Osteoblast (primary cell): Measurements from ENCODE around the gene KCNQ1. TPM values are rescaled to one million over a fixed set of nuclear protein-coding genes. Genes with fewer than 3 reads are reported as not detected.
A peak's percentile ranks its signal among the peaks of the same experiment; 100 is the strongest.

ENCODE experiments used
- DNase-seq: peaks from one replicate; pipeline ENCODE4 v3.0.0; 2011; ENCODE audit warnings: low spot score, mixed read lengths; ENCODE audit not compliant: insufficient read length; ENCODE audit errors: missing footprints
- H2AFZ ChIP-seq: 2 replicates; pipeline ENCODE4 v1.6.0; 2011; ENCODE audit warnings: mild to moderate bottlenecking, low read length
- H3K27ac ChIP-seq: 2 replicates; pipeline ENCODE4 v1.5.1; 2011; ENCODE audit warnings: mild to moderate bottlenecking, low read depth, low read length, moderate library complexity
- H3K27me3 ChIP-seq: 2 replicates; pipeline ENCODE4 v1.6.0; 2012; ENCODE audit warnings: mild to moderate bottlenecking, control low read depth, inconsistent platforms, low read length, moderate library complexity; ENCODE audit not compliant: insufficient read depth
- H3K36me3 ChIP-seq: 2 replicates; pipeline ENCODE4 v1.5.1; 2011; ENCODE audit warnings: mild to moderate bottlenecking, low read length, control low read depth, moderate library complexity; ENCODE audit not compliant: insufficient read depth
- H3K4me1 ChIP-seq: 2 replicates; pipeline ENCODE4 v1.5.1; 2011; ENCODE audit warnings: mild to moderate bottlenecking, low read length, control low read depth, moderate library complexity; ENCODE audit not compliant: insufficient read depth
- H3K4me2 ChIP-seq: 2 replicates; pipeline ENCODE4 v1.6.0; 2011; ENCODE audit warnings: mild to moderate bottlenecking, low read length; ENCODE audit not compliant: insufficient read depth
- H3K4me3 ChIP-seq: fragments of 200-600 bp; sonication (generic); 3 replicates; pipeline ENCODE4 v1.5.1; 2012; ENCODE audit warnings: mild to moderate bottlenecking, low read length, inconsistent platforms; ENCODE audit not compliant: insufficient read depth
- H3K79me2 ChIP-seq: 2 replicates; pipeline ENCODE4 v1.6.0; 2012; ENCODE audit warnings: mild to moderate bottlenecking, low read length, control low read depth, inconsistent platforms; ENCODE audit not compliant: insufficient read depth
- H3K9me3 ChIP-seq: 2 replicates; pipeline ENCODE4 v1.5.1; 2011; ENCODE audit warnings: low read depth, low read length, control low read depth
- H4K20me1 ChIP-seq: 2 replicates; pipeline ENCODE4 v1.6.0; 2012; ENCODE audit warnings: mild to moderate bottlenecking, low read length, control low read depth; ENCODE audit not compliant: insufficient read depth
- total RNA-seq: library from RNA; depleted of rRNA; stranded (reverse); fragments of >200 nt; gene quantifications from 2 replicates; pipeline ENCODE4 v1.2.3, GENCODE V29; 2012
- TF ChIP-seq, protein P1 (sequence below): IDR thresholded peaks from 2 replicates; pipeline ENCODE4 v1.5.1; 2011; ENCODE audit warnings: mild to moderate bottlenecking, low read depth, low read length, moderate library complexity; ENCODE audit errors: extremely low read depth

The KCNQ1 gene
- total RNA-seq, 1 donor: not detected

DNA sequence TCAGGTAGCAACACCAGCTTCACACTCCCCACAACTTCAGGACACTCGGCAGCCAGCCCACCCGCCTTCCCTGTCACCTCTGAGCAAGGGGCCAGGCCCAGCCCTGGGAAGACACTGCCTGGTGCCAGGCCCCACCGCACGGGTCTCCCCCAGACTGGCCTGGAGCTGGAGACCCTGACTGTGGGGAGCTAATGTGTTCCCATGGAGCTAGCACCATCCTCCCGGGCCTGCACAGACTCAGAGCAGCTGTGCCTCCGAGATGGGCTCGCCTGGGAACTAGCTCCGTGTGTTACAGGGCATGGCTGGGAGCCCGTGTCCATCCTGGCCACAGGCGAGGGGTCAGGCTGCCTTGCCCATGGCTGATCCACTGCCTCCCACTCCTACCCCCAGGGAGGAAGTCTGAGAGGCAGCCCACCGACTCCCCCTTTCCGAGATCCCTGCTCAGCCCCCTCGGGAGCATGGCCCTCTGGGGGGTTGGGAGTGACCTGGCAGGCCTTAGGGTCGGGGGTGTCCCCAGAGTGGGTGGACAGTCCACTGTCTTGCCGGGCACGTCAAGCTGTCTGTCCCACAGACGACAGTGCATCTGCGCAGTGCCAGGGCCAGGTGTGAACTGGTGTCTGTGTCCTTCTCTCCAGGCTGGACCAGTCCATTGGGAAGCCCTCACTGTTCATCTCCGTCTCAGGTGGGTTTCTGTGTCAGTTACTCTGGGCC, 331.7 kb downstream of the KCNQ1 start:
- H2AFZ ChIP-seq: no peak overlapping the region
- H3K9me3 ChIP-seq: no peaks in the 10 kb centered on the region
- H3K4me1 ChIP-seq: peaks cover 6% of the 10 kb centered on the region
- no peaks in the 10 kb centered on the region for H4K20me1 ChIP-seq
- H3K27me3 ChIP-seq: peaks cover 17% of the 10 kb centered on the region
- TF ChIP-seq, protein P1, sequence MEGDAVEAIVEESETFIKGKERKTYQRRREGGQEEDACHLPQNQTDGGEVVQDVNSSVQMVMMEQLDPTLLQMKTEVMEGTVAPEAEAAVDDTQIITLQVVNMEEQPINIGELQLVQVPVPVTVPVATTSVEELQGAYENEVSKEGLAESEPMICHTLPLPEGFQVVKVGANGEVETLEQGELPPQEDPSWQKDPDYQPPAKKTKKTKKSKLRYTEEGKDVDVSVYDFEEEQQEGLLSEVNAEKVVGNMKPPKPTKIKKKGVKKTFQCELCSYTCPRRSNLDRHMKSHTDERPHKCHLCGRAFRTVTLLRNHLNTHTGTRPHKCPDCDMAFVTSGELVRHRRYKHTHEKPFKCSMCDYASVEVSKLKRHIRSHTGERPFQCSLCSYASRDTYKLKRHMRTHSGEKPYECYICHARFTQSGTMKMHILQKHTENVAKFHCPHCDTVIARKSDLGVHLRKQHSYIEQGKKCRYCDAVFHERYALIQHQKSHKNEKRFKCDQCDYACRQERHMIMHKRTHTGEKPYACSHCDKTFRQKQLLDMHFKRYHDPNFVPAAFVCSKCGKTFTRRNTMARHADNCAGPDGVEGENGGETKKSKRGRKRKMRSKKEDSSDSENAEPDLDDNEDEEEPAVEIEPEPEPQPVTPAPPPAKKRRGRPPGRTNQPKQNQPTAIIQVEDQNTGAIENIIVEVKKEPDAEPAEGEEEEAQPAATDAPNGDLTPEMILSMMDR: no peak
- no peaks in the 10 kb centered on the region for H3K79me2 ChIP-seq
- H3K36me3 ChIP-seq: no peaks in the 10 kb centered on the region
- H3K4me3 ChIP-seq: no peak overlapping the region
- no peak overlapping the region for H3K4me2 ChIP-seq
- peak; percentile 65 for DNase-seq
- no peak overlapping the region for H3K27ac ChIP-seq

DNA sequence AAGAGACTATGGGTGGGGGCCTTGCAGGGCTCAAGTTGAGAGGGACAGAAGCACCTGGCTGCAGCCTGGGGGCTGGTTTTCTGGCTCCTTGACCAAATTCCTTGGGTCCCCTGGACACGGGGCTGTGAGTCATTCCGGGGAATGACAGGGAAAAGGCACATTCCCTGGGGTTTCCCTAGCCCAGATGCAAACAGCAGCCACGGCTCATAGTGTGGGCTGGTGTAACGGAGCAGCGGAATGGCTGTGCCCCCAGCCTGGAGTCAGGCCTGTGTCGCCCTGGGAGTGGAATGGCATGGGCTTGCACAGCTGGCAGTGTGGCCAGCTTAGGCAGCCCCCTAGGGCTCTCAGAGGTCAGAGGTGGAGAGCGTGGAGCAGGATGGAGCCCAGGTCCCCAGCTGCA, 332.6 kb downstream of the KCNQ1 start:
- H3K4me1 ChIP-seq: peaks cover 6% of the 10 kb centered on the region
- H3K4me2 ChIP-seq: no peak overlapping the region
- no peaks in the 10 kb centered on the region for H3K36me3 ChIP-seq
- no peaks in the 10 kb centered on the region for H3K79me2 ChIP-seq
- TF ChIP-seq, protein P1: no peak
- peak; percentile 87 for DNase-seq
- H3K27ac ChIP-seq: no peak overlapping the region
- no peak overlapping the region for H2AFZ ChIP-seq
- H4K20me1 ChIP-seq: no peaks in the 10 kb centered on the region
- no peak overlapping the region for H3K4me3 ChIP-seq
- no peaks in the 10 kb centered on the region for H3K9me3 ChIP-seq
- H3K27me3 ChIP-seq: peaks cover 20% of the 10 kb centered on the region

DNA sequence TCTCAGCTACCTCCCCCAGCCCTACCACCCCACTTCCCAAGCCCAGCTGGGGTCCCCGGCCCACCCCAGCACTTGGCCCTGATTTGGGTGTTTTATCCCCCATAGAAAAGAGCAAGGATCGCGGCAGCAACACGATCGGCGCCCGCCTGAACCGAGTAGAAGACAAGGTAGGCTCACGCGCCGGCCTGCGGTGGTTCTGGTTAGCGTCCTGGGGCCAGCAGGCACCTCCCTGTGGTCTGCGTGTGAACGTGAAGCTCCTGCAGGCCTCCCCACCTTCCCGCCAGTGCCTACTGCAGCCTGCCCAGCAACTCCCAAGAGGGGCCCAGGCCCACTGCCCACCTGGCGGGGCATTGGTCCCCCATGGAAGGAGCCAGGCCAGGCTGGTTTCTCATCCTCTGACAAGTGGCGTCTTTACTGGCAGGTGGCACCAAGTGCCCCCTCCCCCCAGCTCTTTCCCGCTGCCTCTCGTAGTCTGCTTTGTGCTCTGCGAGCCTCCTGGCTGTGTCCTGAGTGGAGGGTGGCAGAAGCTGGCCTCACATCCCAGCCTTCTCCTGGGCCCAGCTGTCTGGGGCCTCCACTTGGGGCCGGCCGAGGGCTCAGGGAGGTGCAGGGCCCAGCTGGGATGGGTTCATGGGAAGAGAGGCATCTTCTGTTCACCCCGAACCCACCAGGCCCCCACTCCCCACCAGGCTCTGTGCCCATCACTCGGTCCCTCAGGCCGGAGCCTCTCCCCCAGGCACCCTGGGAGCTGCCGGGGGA, 333.2 kb downstream of the KCNQ1 start:
- Histone ChIP-seq H3K27me3 (peaks cover 22% of the 10 kb centered on the region), H3K4me3 (no peak overlapping the region), H4K20me1 (no peaks in the 10 kb centered on the region), H3K27ac (no peak overlapping the region), H3K36me3 (no peaks in the 10 kb centered on the region), H3K9me3 (no peaks in the 10 kb centered on the region), H2AFZ (no peak overlapping the region), H3K4me1 (peaks cover 6% of the 10 kb centered on the region), H3K79me2 (no peaks in the 10 kb centered on the region), H3K4me2 (no peak overlapping the region)
- TF ChIP-seq, protein P1: no peak
- peak; percentile 52 for DNase-seq
